H9 (cell line): Measurements from ENCODE around the gene AKR1D1. TPM values are rescaled to one million over a fixed set of nuclear protein-coding genes. Genes with fewer than 3 reads are reported as not detected.

ENCODE experiments used
- DNase-seq: peaks from one replicate; pipeline ENCODE4 v3.0.0-alpha.2; 2017
- H2AFZ ChIP-seq: one replicate; pipeline ENCODE4 v1.6.1; 2013; ENCODE audit warnings: mild to moderate bottlenecking, low read length, control low read depth, moderate library complexity
- H2AK5ac ChIP-seq: 2 replicates; pipeline ENCODE4 v1.6.1; 2013; ENCODE audit warnings: low read length, control low read depth, mixed read lengths; ENCODE audit not compliant: insufficient read length
- H2BK120ac ChIP-seq: one replicate; pipeline ENCODE4 v1.6.1; 2013; ENCODE audit warnings: low read depth, mild to moderate bottlenecking, low read length, control low read depth, inconsistent platforms; ENCODE audit not compliant: poor library complexity, severe bottlenecking
- H2BK12ac ChIP-seq: 2 replicates; pipeline ENCODE4 v1.6.1; 2013; ENCODE audit warnings: low read length, control low read depth, mixed read lengths, low read depth; ENCODE audit not compliant: insufficient read length
- H2BK15ac ChIP-seq: 2 replicates; pipeline ENCODE4 v1.6.1; 2013; ENCODE audit warnings: low read depth, low read length, control low read depth
- H2BK20ac ChIP-seq: one replicate; pipeline ENCODE4 v1.6.1; 2013; ENCODE audit warnings: low read depth, mild to moderate bottlenecking, low read length, control low read depth, inconsistent platforms; ENCODE audit not compliant: poor library complexity, severe bottlenecking
- H2BK5ac ChIP-seq: 2 replicates; pipeline ENCODE4 v1.6.1; 2013; ENCODE audit warnings: low read length, control low read depth, mixed read lengths; ENCODE audit not compliant: insufficient read length
- H3K14ac ChIP-seq: 2 replicates; pipeline ENCODE4 v1.6.1; 2013; ENCODE audit warnings: low read length, control low read depth; ENCODE audit not compliant: insufficient read depth
- H3K18ac ChIP-seq: 2 replicates; pipeline ENCODE4 v1.6.1; 2013; ENCODE audit warnings: low read depth, mild to moderate bottlenecking, mixed read lengths, low read length, control low read depth; ENCODE audit not compliant: insufficient read length
- H3K23ac ChIP-seq: 2 replicates; pipeline ENCODE4 v1.6.1; 2013; ENCODE audit warnings: low read length, control low read depth, mixed read lengths, low read depth; ENCODE audit not compliant: insufficient read length
- H3K23me2 ChIP-seq: 2 replicates; pipeline ENCODE4 v1.6.1; 2013; ENCODE audit warnings: low read depth, mild to moderate bottlenecking, mixed read lengths, low read length, control low read depth; ENCODE audit not compliant: insufficient read length, poor library complexity, severe bottlenecking
- H3K27ac ChIP-seq: 2 replicates; pipeline ENCODE4 v1.5.1; 2013; ENCODE audit warnings: low read length, control low read depth, mixed read lengths, low read depth; ENCODE audit not compliant: insufficient read length
- H3K27me3 ChIP-seq: 2 replicates; pipeline ENCODE4 v1.6.1; 2013; ENCODE audit warnings: low read length, control low read depth, inconsistent platforms; ENCODE audit not compliant: insufficient read depth
- H3K4ac ChIP-seq: 2 replicates; pipeline ENCODE4 v1.6.1; 2013; ENCODE audit warnings: low read depth, mild to moderate bottlenecking, control low read depth, inconsistent platforms, low read length, moderate library complexity
- H3K4me1 ChIP-seq: 2 replicates; pipeline ENCODE4 v1.6.1; 2013; ENCODE audit warnings: low read length, control low read depth, inconsistent platforms; ENCODE audit not compliant: insufficient read depth
- H3K4me2 ChIP-seq: 2 replicates; pipeline ENCODE4 v1.6.1; 2013; ENCODE audit warnings: low read length, control low read depth, mixed read lengths; ENCODE audit not compliant: insufficient read length, insufficient read depth
- H3K56ac ChIP-seq: 2 replicates; pipeline ENCODE4 v1.6.1; 2013; ENCODE audit warnings: low read depth, mild to moderate bottlenecking, mixed read lengths, low read length, control low read depth; ENCODE audit not compliant: insufficient read length
- H3K79me1 ChIP-seq: 2 replicates; pipeline ENCODE4 v1.6.1; 2013; ENCODE audit warnings: low read depth, mild to moderate bottlenecking, moderate library complexity, low read length, control low read depth, inconsistent platforms; ENCODE audit not compliant: insufficient read depth, poor library complexity, severe bottlenecking
- H3K79me2 ChIP-seq: 2 replicates; pipeline ENCODE4 v1.6.1; 2013; ENCODE audit warnings: low read length, control low read depth, inconsistent platforms; ENCODE audit not compliant: insufficient read depth
- H3K9ac ChIP-seq: 2 replicates; pipeline ENCODE4 v1.6.1; 2013; ENCODE audit warnings: low read length, control low read depth, mixed read lengths; ENCODE audit not compliant: insufficient read length; ENCODE audit errors: extremely low read depth
- H3K9me3 ChIP-seq: one replicate; pipeline ENCODE4 v1.6.1; 2013; ENCODE audit warnings: low read depth, low read length, inconsistent platforms; ENCODE audit not compliant: control insufficient read depth
- H3T11ph ChIP-seq: one replicate; pipeline ENCODE4 v1.6.1; 2013; ENCODE audit warnings: mild to moderate bottlenecking, low read length, control low read depth, inconsistent platforms
- H4K20me1 ChIP-seq: one replicate; pipeline ENCODE4 v1.6.1; 2013; ENCODE audit not compliant: control insufficient read depth, insufficient read length, insufficient read depth
- H4K5ac ChIP-seq: 2 replicates; pipeline ENCODE4 v1.6.1; 2013; ENCODE audit warnings: low read depth, mild to moderate bottlenecking, mixed read lengths, low read length, control low read depth; ENCODE audit not compliant: insufficient read length
- H4K8ac ChIP-seq: replicated peaks from 2 replicates; pipeline ENCODE4 v1.6.1; 2013; ENCODE audit warnings: low read length, control low read depth, mixed read lengths, low read depth; ENCODE audit not compliant: insufficient read length
- H4K91ac ChIP-seq: 2 replicates; pipeline ENCODE4 v1.6.1; 2013; ENCODE audit warnings: low read depth, mild to moderate bottlenecking, moderate library complexity, mixed read lengths, low read length, control low read depth; ENCODE audit not compliant: insufficient read length
- H3K27ac Mint-ChIP-seq, 3 experiments: 2 replicates in 2 of 3; 3 replicates in 1 of 3; pipeline ENCODE4 v1.8.0; 2020 to 2021; ENCODE audit warnings: mixed read lengths in 3 of 3, mild to moderate bottlenecking in 1 of 3, moderate library complexity in 1 of 3
- H3K27me3 Mint-ChIP-seq: 2 replicates; pipeline ENCODE4 v1.8.0; 2021; ENCODE audit warnings: low read depth, mild to moderate bottlenecking, moderate library complexity, mixed read lengths
- H3K36me3 Mint-ChIP-seq, 3 experiments: 2 replicates in 2 of 3; 3 replicates in 1 of 3; pipeline ENCODE4 v1.8.0; 2020 to 2021; ENCODE audit warnings: low read depth in 3 of 3, mixed read lengths in 3 of 3; ENCODE audit not compliant: insufficient read depth in 1 of 3
- H3K4me1 Mint-ChIP-seq, 2 experiments: 2 replicates each; pipeline ENCODE4 v1.8.0; 2020; ENCODE audit warnings: mixed read lengths in 2 of 2
- H3K4me3 Mint-ChIP-seq, 2 experiments: 2 replicates in 1 of 2; 3 replicates in 1 of 2; pipeline ENCODE4 v1.8.0; 2020 to 2021; ENCODE audit warnings: mild to moderate bottlenecking in 2 of 2, mixed read lengths in 2 of 2, moderate library complexity in 1 of 2
- H3K9me3 Mint-ChIP-seq, 2 experiments: 2 replicates in 1 of 2; 3 replicates in 1 of 2; pipeline ENCODE4 v1.8.0; 2020; ENCODE audit warnings: mild to moderate bottlenecking in 2 of 2, mixed read lengths in 2 of 2, moderate library complexity in 1 of 2
- CTCF ChIP-seq: fragments of 200-600 bp; sonication (generic); conservative IDR thresholded peaks from 3 replicates; pipeline ENCODE4 v1.8.0; 2021; ENCODE audit warnings: antibody characterized with exemption, mild to moderate bottlenecking
- WGBS: extraction: QIAGEN DNeasy Blood & Tissue Kit; methylation state at CpG from one replicate; pipeline ENCODE4 v1.1.7; 2013; ENCODE audit warnings: missing lambda C conversion rate, low lambda C conversion rate, mixed read lengths; ENCODE audit not compliant: insufficient read length; ENCODE audit errors: extremely low coverage; 5-methylcytosine and 5-hydroxymethylcytosine counted together
- total RNA-seq: library from RNA; stranded (reverse); gene quantifications from 2 replicates; pipeline ENCODE4 v1.2.1, GENCODE V29; 2021

AKR1D1 gene
- total RNA-seq, 1 experiment from 2014 or later = 0.31 TPM

DNA sequence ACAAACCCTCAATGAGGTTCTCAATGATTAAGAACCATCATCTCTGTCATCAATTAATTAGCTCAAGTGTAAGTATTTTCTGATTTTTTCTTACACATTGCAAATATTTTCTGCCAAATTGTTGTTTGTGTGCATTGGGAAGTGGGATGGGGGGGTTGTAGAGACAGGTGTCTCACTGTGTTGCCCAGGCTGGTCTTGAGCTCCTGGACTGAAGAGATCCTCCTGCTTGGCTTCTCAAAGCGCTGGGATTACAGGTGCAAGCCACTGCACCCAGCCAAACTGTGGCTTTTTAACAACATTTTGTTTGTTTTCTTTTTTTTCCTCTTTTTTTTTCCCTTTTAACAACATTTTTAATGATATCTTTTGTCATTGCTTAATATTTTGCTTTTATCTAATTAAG is 87.5 kb downstream of the AKR1D1 start:
- Histone ChIP-seq H2BK20ac (no peak overlapping the region), H3K27me3 (no peaks in the 10 kb centered on the region), H3K79me2 (no peaks in the 10 kb centered on the region), H3K4me2 (no peak overlapping the region), H3K14ac (no peak overlapping the region), H4K91ac (no peak overlapping the region), H4K5ac (no peak overlapping the region), H2AFZ (no peak overlapping the region), H3K56ac (no peak overlapping the region), H3K9me3 (peaks cover 18% of the 10 kb centered on the region), H4K8ac (no peak overlapping the region), H3K79me1 (no peaks in the 10 kb centered on the region), H2BK5ac (no peak overlapping the region), H3K23me2 (no peaks in the 10 kb centered on the region), H3K27ac (no peak overlapping the region), H2AK5ac (no peak overlapping the region), H3K4ac (no peak overlapping the region), H4K20me1 (no peaks in the 10 kb centered on the region), H3K18ac (no peak overlapping the region), H2BK120ac (no peak overlapping the region), H3K23ac (no peak overlapping the region), H2BK12ac (no peak overlapping the region), H2BK15ac (no peak overlapping the region), H3T11ph (no peak overlapping the region), H3K9ac (no peak overlapping the region), H3K4me1 (peaks cover 7% of the 10 kb centered on the region; the same call in 1 of the 2 replicates)
- H3K27me3 Mint-ChIP-seq = no peaks in the 10 kb centered on the region
- H3K27ac Mint-ChIP-seq = no peak overlapping the region
- no peak overlapping the region for H3K4me3 Mint-ChIP-seq
- peaks cover 27 to 28% of the 10 kb centered on the region in 2 experiments for H3K9me3 Mint-ChIP-seq
- TF ChIP-seq CTCF = no peak
- H3K4me1 Mint-ChIP-seq = peaks cover 26 to 28% of the 10 kb centered on the region in 2 experiments
- WGBS = no CpG with 5 or more reads among the region's 1 CpG
- peaks cover 14 to 37% (median 24%) of the 10 kb centered on the region in 3 experiments for H3K36me3 Mint-ChIP-seq
- DNase-seq = no peak
